ENCODE data around the gene CLDN4.

Gene CLDN4

DNA sequence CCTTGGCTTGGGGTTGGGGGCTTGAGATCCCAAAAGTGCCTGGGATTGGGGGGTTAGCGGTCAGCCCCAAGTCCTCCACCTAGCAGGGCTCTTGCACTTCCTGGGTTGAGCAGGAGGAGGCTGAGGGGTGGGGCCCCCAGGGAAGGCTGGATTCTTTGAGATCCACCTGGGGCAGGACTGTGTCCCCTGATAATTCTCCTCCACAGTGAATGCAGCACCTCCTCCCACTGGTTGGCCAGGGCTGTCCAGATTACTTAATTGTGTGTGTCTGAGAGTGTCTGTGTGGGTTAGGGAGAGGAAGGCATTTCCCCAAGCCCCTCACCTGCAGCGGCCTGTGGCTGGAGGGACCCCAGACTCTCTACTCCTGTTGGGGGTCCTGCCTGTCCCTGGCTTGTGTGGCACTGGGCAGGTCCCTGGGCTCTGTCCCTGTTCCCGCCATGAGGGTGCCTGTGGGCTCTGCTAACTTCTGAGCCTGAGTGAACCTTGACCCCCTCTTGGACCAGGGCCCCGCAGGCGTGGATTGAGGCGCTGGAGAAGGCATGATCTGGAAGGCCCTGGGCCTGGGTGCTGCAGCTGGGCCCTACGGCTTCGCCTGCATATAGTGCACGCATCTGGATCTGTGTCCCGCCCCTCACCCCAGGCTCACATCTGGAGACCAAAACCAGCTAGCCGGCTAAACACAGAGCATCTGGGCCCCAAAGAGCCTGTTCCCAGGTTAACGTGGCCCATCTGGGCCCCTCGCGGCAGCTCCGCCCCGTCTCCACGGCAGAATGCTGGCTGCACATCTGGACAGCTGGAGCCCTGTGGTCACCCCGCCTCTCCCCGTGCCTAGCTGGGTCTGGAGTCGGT is 40.6 kb downstream of the CLDN4 start:
- DNase-seq (ENCODE audit: low read depth in 2 of 3, low spot score in 1 of 3): no peak

DNA sequence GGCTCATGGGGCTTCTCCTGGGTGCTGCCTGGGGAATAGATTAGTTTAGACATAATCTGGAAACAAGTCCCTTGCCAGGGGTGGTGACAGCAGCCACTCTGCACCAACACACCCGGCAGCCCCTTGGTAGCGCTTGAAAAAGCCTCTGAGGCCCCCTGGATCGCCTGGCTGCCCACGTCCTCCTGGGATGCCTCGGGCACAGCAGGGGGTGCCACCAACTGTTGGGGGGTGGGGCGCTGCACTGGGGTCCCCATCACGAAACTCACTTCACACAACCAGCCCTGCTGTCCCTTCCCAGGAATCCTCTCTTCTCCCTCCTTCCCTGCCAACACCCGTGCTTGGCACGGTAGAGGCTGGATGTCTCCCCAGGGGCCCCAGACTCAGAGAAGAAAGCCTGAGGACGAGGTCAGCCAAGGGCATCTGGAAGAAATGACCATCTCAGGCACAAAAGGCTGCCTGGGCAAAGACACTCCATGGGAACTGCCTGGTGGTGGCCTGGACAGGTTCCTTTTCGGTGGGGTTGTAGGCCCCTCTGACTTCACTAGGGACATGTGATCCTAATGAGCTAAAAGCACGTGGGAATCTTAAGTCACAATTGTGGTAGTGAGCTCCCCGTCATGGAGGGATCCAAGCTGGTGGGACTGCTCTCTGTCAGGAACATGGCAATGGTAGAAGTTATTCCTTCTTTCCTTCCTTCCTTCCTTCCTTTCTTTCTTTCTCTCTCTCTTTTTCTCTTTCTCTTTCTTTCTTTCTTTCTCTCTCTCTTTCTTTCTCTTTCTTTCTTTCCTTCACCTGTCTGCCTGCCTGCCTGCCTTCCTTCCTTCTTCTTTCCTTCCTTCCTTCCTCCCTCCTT is 41.5 kb downstream of the CLDN4 start:
- no peak for DNase-seq (ENCODE audit: low read depth in 2 of 3, low spot score in 1 of 3)

DNA sequence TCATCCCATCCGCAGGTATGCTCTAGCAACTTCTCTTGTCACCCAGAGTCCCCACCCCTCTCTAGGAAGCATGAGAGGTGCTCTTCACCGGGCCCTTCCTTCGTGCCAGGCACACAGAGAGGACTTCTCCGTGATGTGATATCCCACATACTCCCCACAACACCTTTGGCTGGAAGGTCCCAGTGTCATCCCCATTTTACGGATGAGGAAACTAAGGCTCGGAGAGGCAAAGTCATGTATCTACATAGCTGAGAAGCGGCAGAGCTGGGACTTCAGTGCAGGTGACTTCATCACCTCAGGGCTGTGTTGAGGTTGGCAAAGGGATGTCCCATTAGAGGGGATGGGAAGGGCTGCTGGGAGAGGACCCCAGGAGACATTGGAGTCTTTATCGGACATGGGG is 45.6 kb downstream of the CLDN4 start:
- no peak for DNase-seq (ENCODE audit: low read depth in 2 of 3, low spot score in 1 of 3)

DNA sequence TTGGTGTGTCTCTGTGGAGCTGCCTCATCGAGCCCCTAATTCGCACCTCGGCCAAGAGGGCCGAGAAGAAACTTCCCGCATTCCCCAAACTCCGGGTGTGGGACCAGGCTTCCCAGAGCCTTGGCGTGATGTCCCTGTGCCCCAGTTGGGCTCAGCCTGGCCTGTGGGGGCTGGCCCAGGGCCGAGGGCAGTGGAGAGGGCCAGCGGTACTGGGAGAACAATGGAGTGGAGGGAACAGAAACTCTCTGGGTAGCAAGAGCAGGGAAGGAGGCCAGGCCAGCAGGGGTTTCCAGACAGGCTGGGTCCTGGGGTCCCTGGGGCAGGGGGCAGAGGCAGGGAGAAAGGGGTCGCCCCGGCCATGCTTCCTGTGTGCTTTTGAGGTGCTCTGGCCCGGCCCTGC is 46.2 kb downstream of the CLDN4 start:
- no peak for DNase-seq (ENCODE audit: low read depth in 2 of 3, low spot score in 1 of 3)

DNA sequence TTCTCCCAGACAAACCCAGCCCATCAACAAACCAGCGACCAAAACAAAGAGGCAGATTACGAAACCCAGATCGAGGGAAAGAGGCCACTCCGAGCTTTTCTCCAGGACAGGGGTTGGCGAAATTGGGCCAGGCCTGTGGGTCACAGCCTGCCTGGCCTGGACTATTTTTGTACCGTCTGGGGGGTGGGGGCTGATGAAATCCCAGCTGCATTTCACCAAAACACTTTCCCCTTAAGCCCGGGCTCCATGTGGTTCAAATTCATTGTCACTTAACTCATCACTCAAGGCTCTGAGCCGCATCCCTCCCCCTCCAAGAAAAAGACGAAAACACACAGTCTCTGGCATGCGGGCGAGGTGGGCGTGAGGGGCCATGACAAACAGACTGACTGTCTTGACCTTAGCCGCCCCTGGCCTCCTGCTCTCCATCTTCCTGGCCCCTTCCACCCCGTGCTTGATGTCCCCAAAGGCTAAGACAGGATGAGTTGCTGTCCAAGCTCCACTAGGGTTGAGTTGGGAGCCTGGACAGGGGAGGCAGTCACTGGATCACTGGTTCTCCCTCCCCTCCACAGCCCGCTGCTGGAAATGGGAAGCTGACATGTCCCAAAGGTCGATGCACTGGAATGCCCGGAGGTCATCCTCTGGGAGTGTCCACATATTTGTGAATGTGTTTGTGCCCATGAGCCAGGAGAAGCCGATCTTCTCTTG is 49.3 kb downstream of the CLDN4 start:
- no peak for DNase-seq (ENCODE audit: low read depth in 2 of 3, low spot score in 1 of 3)

DNA sequence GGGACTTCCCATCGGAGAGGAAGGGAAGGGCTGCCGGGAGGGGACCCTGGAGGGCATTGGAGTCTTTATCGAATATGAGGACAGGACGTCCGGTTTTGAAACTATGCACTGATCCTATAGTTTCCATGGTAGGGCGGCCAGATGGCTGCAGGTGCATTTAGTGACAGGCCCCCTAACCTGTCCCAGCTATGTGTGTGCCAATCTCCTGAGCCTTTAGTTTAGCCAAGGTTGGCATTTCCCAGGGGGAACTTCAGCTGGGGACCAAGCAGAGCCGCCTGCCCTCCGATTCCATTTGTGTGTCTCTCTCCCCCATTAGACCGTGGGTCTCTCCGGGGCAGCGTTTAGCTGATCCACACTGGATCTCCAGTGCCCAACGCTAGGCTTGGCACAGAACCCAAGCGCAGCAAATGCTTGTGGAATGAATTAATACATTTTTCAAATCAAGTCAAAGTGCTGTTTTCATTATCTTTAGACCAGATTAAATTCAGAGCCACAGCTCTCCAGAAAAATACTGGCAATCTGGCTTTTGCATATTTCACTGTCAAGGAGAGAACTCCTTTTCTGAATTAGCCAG is 50.0 kb downstream of the CLDN4 start:
- DNase-seq (ENCODE audit: low read depth in 2 of 3, low spot score in 1 of 3): no peak

DNA sequence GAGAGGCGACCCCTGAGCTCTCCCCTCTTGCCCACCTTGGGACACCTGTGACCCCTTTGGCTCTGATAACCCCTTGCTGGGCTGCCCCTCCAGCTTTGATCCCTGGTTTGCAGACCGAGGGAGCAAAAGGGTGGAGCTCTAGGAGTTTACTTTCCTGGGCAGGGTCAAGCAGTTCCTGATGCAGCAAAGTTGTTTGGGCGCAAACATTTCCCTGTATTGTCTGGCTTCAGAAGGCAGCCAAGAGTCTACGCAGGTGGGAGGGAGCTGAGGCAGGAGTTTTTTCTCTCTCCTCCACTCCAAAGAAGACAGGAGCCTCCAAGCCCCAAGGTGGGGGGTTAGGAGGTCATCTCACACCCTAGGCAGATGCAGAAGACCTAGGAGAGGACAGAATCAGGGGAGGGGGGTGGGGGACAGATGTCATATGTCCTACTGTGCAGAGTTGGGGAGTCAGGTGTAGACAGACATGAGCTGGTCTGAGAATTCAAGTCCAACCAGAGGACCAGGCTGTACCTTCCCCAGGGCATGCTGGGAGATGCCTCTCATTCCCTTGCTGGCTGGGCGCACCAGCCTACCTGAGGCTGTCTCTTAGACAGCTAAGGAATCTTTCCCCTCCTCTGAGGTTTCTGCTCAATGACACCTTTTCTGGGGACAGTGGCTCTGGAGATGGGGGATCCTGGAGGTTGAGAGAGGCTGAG is 50.7 kb downstream of the CLDN4 start:
- no peak for DNase-seq (ENCODE audit: low read depth in 2 of 3, low spot score in 1 of 3)

DNA sequence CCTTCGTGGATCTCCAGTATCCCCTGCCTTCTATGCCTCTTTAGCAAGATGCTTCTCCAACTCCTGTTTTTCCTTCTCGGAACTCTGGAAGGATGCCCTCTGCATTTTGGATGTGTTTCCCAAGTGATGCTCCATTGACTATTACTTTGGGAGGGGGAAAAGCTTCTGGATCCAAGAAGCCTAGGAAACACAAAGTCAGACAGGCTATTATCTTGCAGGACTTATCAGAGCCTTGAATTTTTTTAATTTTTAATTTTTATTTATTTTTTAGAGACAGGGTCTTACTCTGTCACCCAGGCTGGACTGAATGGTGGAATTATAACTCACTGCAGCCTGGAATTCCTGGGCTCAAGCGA is 51.2 kb downstream of the CLDN4 start:
- DNase-seq (ENCODE audit: low read depth in 2 of 3, low spot score in 1 of 3): no peak
